Left lung (tissue), 14 donors: ENCODE data around the gene SRGAP2C. TPM values are rescaled to one million over a fixed set of nuclear protein-coding genes. Genes with fewer than 3 reads are reported as not detected.
"Not testable (repeated sequence)": the region's sequence is repeated elsewhere in the genome, so short reads cannot be mapped to it uniquely, and the experiment has no call there.

ENCODE experiments used
- ATAC-seq: fragments of 200-7000 bp; cut with Tn5 transposase; one replicate; pipeline ENCODE4 v1.9.1; 2020; ENCODE audit warnings: moderate library complexity
- DNase-seq, 4 donors: peaks; one replicate each; pipeline ENCODE4 v3.0.0-alpha.2; 2013 to 2020
- H3K27ac ChIP-seq, 2 donors: fragments of 200-600 bp; sonication (generic) in 1 of 2; one replicate each; pipeline versions ENCODE4 v1.5.0 to v1.8.0; 2020 to 2021
- H3K27me3 ChIP-seq, 2 donors: fragments of 200-600 bp; sonication (generic) in 1 of 2; one replicate each; pipeline versions ENCODE4 v1.5.0 to v1.8.0; 2020 to 2021
- H3K36me3 ChIP-seq, 2 donors: fragments of 200-600 bp; sonication (generic) in 1 of 2; one replicate each; pipeline versions ENCODE4 v1.5.0 to v1.8.0; 2020 to 2021
- H3K4me1 ChIP-seq, 2 donors: fragments of 200-600 bp; one replicate each; pipeline ENCODE4 v1.8.0; 2021
- H3K4me3 ChIP-seq, 2 donors: fragments of 200-600 bp; sonication (generic) in 1 of 2; one replicate each; pipeline versions ENCODE4 v1.5.0 to v1.8.0; 2020 to 2021; ENCODE audit warnings: mild to moderate bottlenecking in 1 of 2
- H3K9me3 ChIP-seq, 2 donors: fragments of 200-600 bp; sonication (generic) in 1 of 2; one replicate each; pipeline versions ENCODE4 v1.5.0 to v1.8.0; 2020 to 2021
- intact Hi-C, 2 donors: fragments of 100-400 bp; cut with DNase I; formaldehyde crosslinking; loops; one replicate each; pipeline versions ENCODE4 v1.11.2 to v1.14.2; 2022
- long read RNA-seq, 12 donors: library from polyadenylated mRNA in 2 of 12; unstranded in 2 of 12; transcript quantifications; one replicate each; pipeline ENCODE4 v2.0.0 and lab custom pipeline, GENCODE V29; 2019 to 2026
- polyA plus RNA-seq, 6 donors: library from polyadenylated mRNA; unstranded; fragments of 120-200 nt; gene quantifications; one replicate each; pipeline ENCODE4 v1.2.1, GENCODE V29; 2013; ENCODE audit not compliant: insufficient read length in 6 of 6
- total RNA-seq, 2 donors: library from RNA; stranded (reverse); fragmentation: NEBNext Ultra II Directional; extraction: Animal tissue kit (Norgen Biotek cat#: 25700); gene quantifications; one replicate each; pipeline ENCODE4 v1.2.1, GENCODE V29; 2021
- donor health status: DM: no; HTN: yes; CAD: no.
- donor health status: DM: no; HTN: no; CAD: no.

Gene SRGAP2C
- total RNA-seq (10 to 100 TPM; 23.4 to 28.1 TPM), polyA plus RNA-seq (10 to 100 TPM; 13.9 to 16.7 (median 15.6) TPM)
- long read RNA-seq, donor 1, full-length matches to known transcripts = 1 of 31 reads
- long read RNA-seq, donor 1, partial matches to known transcripts = 30 of 31 reads
- long read RNA-seq, donor 1, other reads (novel, unspliced or antisense) = 0 of 31 reads
- long read RNA-seq, donor 2, full-length matches to known transcripts = 2 of 2 reads
- long read RNA-seq, donor 2, partial matches to known transcripts = 0 of 2 reads
- long read RNA-seq, donor 2, other reads (novel, unspliced or antisense) = 0 of 2 reads
- long read RNA-seq, donor 3, full-length matches to known transcripts = 1 of 1 reads
- long read RNA-seq, donor 3, partial matches to known transcripts = 0 of 1 reads
- long read RNA-seq, donor 3, other reads (novel, unspliced or antisense) = 0 of 1 reads
- long read RNA-seq, donor 4, partial matches to known transcripts = 1 of 2 reads
- long read RNA-seq, donor 4, other reads (novel, unspliced or antisense) = 1 of 2 reads
- long read RNA-seq, donor 5, full-length matches to known transcripts = 1 of 1 reads
- long read RNA-seq, donor 5, partial matches to known transcripts = 0 of 1 reads
- long read RNA-seq, donor 5, other reads (novel, unspliced or antisense) = 0 of 1 reads
- long read RNA-seq, donor 6 = 0 reads
- long read RNA-seq, donor 7, full-length matches to known transcripts = 1 of 1 reads
- long read RNA-seq, donor 7, partial matches to known transcripts = 0 of 1 reads
- long read RNA-seq, donor 7, other reads (novel, unspliced or antisense) = 0 of 1 reads
- long read RNA-seq, donor 8 = 0 reads
- long read RNA-seq, donor 9 = 0 reads
- long read RNA-seq, donor 10, partial matches to known transcripts = 1 of 1 reads
- long read RNA-seq, donor 10, other reads (novel, unspliced or antisense) = 0 of 1 reads
- long read RNA-seq, donor 11, full-length matches to known transcripts = 5 of 5 reads
- long read RNA-seq, donor 11, partial matches to known transcripts = 0 of 5 reads
- long read RNA-seq, donor 11, other reads (novel, unspliced or antisense) = 0 of 5 reads
- long read RNA-seq, donor 12 = 0 reads

- Histone ChIP-seq H3K4me3 (peak within 1 kb of the TSS in 1 of 2 donors; percentile 37), H3K27ac (peak within 1 kb of the TSS in 1 of 2 donors; percentile 63)
- DNase-seq (peak; percentile 90 to 97 (median 93)), ATAC-seq (peak; percentile 86)
- H3K27me3 ChIP-seq, intact Hi-C loops, H3K36me3 ChIP-seq, H3K4me1 ChIP-seq, H3K9me3 ChIP-seq: not testable (repeated sequence)
These were observed at the start of gene SRGAP2C, which contains the start of gene FAM72B for GRCh38 chr1:121184290-121185127. Gene SRGAP2C (plus strand): TSS chr1:121184975. CDS start chr1:121187447, 2,472 bp downstream. Gene FAM72B (minus strand): TSS chr1:121184340. CDS start chr1:121183489, 851 bp downstream.

DNA sequence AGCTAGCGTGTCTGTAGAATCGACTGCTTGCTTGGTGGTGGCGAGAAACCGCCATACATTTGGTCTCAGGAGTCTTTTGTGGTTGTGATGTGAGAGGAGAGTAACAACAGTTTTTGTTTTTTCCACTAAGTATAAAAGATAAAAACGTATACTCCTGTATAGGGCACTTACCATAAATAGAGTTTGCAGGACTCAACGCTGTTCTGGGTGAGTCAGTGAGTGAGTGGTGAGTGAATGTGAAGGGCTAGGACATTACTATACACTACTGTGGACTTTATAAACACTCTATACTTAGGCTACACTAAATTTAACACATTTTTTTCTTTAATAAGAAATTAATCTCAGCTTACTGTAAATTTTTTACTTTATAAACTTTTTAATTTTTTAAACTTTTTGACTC is 44.4 kb upstream of the SRGAP2C start:
- H3K9me3 ChIP-seq, H3K4me1 ChIP-seq, H3K36me3 ChIP-seq, intact Hi-C loops, H3K4me3 ChIP-seq, H3K27me3 ChIP-seq, DNase-seq, ATAC-seq, H3K27ac ChIP-seq: not testable (repeated sequence)

GRCh38 chr1:121148489-121149190 is 36.1 kb upstream of the SRGAP2C start:
- H3K36me3 ChIP-seq, H3K27ac ChIP-seq, H3K9me3 ChIP-seq, intact Hi-C loops, H3K4me3 ChIP-seq, DNase-seq, H3K4me1 ChIP-seq, H3K27me3 ChIP-seq: not testable (repeated sequence)
- peak; percentile 95 for ATAC-seq

DNA sequence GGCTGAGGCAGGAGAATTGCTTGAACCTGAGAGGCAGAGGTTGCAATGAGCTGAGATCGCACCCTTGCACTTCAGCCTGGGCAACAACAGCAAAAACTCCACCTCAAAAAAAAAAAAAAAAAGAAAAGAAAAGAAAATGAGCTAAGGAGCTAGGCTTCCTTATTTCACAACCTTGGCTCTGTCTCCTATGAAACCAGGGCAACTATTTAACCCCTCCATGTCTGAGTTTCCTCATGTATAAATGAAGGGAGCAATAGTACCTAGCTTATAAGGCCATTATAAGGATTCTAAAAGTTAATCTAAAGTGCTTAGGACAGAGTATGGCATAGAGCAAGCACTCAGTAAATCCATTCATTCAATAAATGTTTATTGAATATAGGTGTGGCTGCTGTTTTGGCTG is 33.5 kb upstream of the SRGAP2C start:
- H3K4me1 ChIP-seq, H3K27ac ChIP-seq, H3K4me3 ChIP-seq, H3K9me3 ChIP-seq, H3K36me3 ChIP-seq, DNase-seq, intact Hi-C loops, H3K27me3 ChIP-seq: not testable (repeated sequence)
- ATAC-seq = peak; percentile 24

DNA sequence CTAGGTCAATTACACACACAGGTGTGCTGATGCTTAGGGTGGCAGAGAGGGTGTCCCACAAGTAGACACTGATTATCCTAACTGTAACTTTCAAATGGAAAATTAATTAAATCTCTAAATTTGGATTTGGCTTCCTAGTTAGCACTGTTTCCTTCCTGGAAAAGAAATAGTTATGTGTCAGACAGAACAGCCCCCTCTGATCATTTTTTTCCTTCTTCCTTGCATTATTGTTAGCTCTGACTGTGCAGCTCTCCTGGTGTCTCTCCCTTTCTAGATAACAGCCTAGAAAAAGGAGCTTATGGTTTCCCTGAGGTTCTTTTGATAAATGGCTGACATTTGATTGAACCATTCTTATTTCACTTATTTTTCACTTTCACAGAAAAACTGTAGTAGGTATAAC is 32.0 kb upstream of the SRGAP2C start:
- H3K4me3 ChIP-seq, intact Hi-C loops, H3K9me3 ChIP-seq, H3K4me1 ChIP-seq, ATAC-seq, H3K36me3 ChIP-seq, DNase-seq, H3K27me3 ChIP-seq, H3K27ac ChIP-seq: not testable (repeated sequence)

- ATAC-seq, intact Hi-C loops, H3K9me3 ChIP-seq, H3K27me3 ChIP-seq, H3K27ac ChIP-seq, H3K4me3 ChIP-seq, H3K4me1 ChIP-seq, H3K36me3 ChIP-seq, DNase-seq: not testable (repeated sequence)
These were observed 30.0 kb upstream of the SRGAP2C start for GRCh38 chr1:121154811-121155210.

- H3K36me3 ChIP-seq, H3K27ac ChIP-seq, H3K4me1 ChIP-seq, H3K27me3 ChIP-seq, H3K4me3 ChIP-seq, H3K9me3 ChIP-seq, intact Hi-C loops: not testable (repeated sequence)
- ATAC-seq = peak; percentile 34
- DNase-seq = peak in 1 of 4 donors; percentile 5
These were observed 29.0 kb upstream of the SRGAP2C start for GRCh38 chr1:121155671-121156358.

- ATAC-seq = peak; percentile 76
- H3K36me3 ChIP-seq, DNase-seq, H3K27me3 ChIP-seq, H3K4me1 ChIP-seq, intact Hi-C loops, H3K9me3 ChIP-seq, H3K4me3 ChIP-seq, H3K27ac ChIP-seq: not testable (repeated sequence)
These were observed 27.7 kb upstream of the SRGAP2C start for GRCh38 chr1:121156958-121157603.

DNA sequence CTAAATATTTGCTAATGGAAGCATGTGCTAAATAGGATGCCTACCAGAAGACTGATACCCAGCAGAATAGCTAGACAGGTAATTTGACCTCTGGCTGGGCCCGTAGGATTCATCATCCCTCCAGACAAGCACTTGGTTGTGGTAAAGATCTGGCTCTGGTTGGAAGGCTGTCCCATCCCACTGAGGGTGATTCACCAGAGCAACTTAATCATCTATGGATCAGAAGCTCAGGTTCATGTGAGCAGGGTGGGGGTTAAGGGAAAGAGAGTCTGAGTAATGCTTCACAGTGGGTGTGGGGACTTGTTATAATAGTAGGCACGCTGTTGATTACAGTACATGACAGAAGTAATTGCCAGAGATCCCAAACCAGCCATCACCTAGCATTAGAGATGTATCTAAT is 27.2 kb upstream of the SRGAP2C start:
- DNase-seq, H3K36me3 ChIP-seq, H3K27me3 ChIP-seq, H3K27ac ChIP-seq, H3K4me3 ChIP-seq, H3K4me1 ChIP-seq, intact Hi-C loops, H3K9me3 ChIP-seq: not testable (repeated sequence)
- peak; percentile 51 for ATAC-seq

DNA sequence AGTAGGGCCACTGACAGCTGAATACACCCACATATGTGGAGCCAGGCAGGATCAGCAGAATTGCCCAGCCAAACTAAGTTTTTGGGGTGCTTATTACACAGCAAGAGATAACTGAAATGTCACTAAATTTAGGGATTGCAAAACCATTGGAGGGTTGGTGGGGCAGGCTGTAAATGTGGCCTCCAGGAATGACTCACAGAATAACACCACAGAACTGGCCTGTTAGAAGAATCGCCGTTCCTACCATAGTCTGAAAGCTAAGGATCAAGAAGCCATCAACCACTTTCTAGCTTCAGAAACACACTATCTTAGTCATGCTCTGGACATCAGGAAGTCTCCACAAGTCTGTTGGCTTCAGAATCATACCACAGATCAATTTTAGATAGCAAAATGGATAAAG is 24.7 kb upstream of the SRGAP2C start:
- ATAC-seq = peak; percentile 15
- H3K9me3 ChIP-seq, H3K4me1 ChIP-seq, H3K36me3 ChIP-seq, intact Hi-C loops, H3K27me3 ChIP-seq, H3K27ac ChIP-seq, H3K4me3 ChIP-seq, DNase-seq: not testable (repeated sequence)
